ENCODE measurements around the gene LMF1. TPM values are rescaled to one million over a fixed set of nuclear protein-coding genes. Genes with fewer than 3 reads are reported as not detected.

The LMF1 gene
- total and polyA plus RNA-seq, 2 of the 4 experiments (the other 2 are of a cell fraction), result 7.7 to 13.1 TPM

DNA sequence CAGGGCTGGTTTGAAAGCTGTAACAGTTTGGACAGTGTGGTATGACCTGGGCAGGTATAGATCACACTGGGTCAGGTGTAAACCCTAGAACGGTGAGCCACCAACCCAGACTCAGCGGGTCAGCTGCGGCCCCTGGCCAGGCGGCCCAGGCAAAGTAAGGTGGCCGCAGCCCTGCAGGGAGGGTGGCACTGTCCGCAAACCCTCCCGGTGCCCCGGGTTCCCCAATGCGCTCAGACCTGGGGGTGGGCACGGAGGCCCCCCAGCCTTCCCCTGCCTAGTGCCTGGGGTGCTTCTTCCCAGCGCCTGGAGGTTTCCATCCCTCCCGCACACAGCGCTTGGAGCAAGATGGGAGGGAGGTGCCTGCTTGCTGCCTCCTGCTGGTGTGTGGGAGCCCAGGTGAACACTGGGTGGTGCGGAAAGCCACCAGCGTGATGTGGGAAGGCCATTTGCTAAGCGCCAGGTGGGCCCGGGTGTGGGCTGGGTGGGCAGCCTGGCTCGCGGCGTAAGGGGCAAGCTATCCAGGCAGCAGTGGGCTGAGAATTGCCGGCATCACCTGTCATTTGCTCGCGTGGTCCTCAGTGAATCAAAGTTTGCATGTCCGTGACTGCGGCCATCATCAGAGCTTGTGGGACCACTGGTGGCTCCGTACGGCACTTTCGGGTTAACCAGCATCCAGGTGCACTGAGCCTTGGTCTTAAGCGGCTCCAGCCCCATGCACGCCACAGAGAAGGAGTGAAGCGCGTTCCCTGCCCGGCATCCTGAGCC lies 122.9 kb downstream of the LMF1 start:
- H2AFZ ChIP-seq (replicated peaks; ENCODE audit: low read length, poor library complexity), result peak overlapping the region; percentile 43
- no peak for ATAC-seq (ENCODE audit: low read depth)
- H4K91ac ChIP-seq (ENCODE audit: insufficient read depth, low read depth, low read length), result no peak overlapping the region
- peaks cover 45% of the 10 kb centered on the region for H3K9me3 ChIP-seq (ENCODE audit: control insufficient read depth, insufficient read depth, low read length)
- no peaks in the 10 kb centered on the region for H3K79me1 ChIP-seq (ENCODE audit: low read depth in 1 of 2, low read length in 2 of 2)
- H2BK5ac ChIP-seq (ENCODE audit: low read depth, low read length, poor library complexity, severe bottlenecking), result no peak overlapping the region
- no peak overlapping the region for H2AK9ac ChIP-seq (replicated peaks; ENCODE audit: low read depth, low read length, poor library complexity)
- H3K9me1 ChIP-seq (ENCODE audit: insufficient read depth, low read length), result no peaks in the 10 kb centered on the region
- no peak overlapping the region for H3K56ac ChIP-seq (ENCODE audit: extremely low read depth, insufficient read depth, low read length)
- no peaks in the 10 kb centered on the region for H3K36me3 ChIP-seq (ENCODE audit: control insufficient read depth, insufficient read depth, low read length)
- dilution Hi-C loops (cut with HindIII; ENCODE audit: low sequenced_read_pairs, unreplicated experiment) (no loop called here), in situ Hi-C loops (cut with MboI; ENCODE audit: low sequenced_read_pairs) (no loop called here), intact Hi-C loops (cut with micrococcal nuclease) (no loop called here)
- no peak overlapping the region for H4K5ac ChIP-seq (ENCODE audit: low read depth, low read length)
- no peak overlapping the region for H3K14ac ChIP-seq (replicated peaks; ENCODE audit: low read depth, low read length)
- TF ChIP-seq BHLHE40 (IDR thresholded peaks at IDR 0.05; ENCODE audit: low read depth, low read length) (no peak), POLR2A (IDR thresholded peaks at IDR 0.05; ENCODE audit: low read depth, low read length) (no peak), CTCF (conservative IDR thresholded peaks at IDR 0.05; ENCODE audit: low read depth, low read length) (no peak), RCOR1 (IDR thresholded peaks at IDR 0.05; ENCODE audit: insufficient replicate concordance, low read length) (no peak), FOS (IDR thresholded peaks at IDR 0.05; ENCODE audit: low read depth, low read length) (no peak), CHD1 (IDR thresholded peaks at IDR 0.05; ENCODE audit: low read depth, low read length) (no peak), MXI1 (IDR thresholded peaks at IDR 0.05; ENCODE audit: borderline replicate concordance, low read depth, low read length) (no peak), SMC3 (IDR thresholded peaks at IDR 0.05; ENCODE audit: low read depth, low read length) (no peak), RAD21 (IDR thresholded peaks at IDR 0.05; ENCODE audit: low read length) (no peak), MAFK (IDR thresholded peaks at IDR 0.05; ENCODE audit: low read depth, low read length) (no peak), NFE2L2 (IDR thresholded peaks at IDR 0.05; ENCODE audit: low read depth, low read length) (no peak), RFX5 (IDR thresholded peaks at IDR 0.05; ENCODE audit: low read depth, low read length) (no peak), CEBPB (IDR thresholded peaks at IDR 0.05; ENCODE audit: low read depth, low read length) (no peak), MAZ (IDR thresholded peaks at IDR 0.05; ENCODE audit: borderline replicate concordance, low read depth, low read length) (no peak), ELK1 (IDR thresholded peaks at IDR 0.05; ENCODE audit: borderline replicate concordance, low read depth, low read length) (no peak)
- ChIA-PET POLR2A (ENCODE audit: unreplicated experiment) (no interaction called here), CTCF (no interaction called here)
- H3K18ac ChIP-seq (ENCODE audit: low read depth, low read length), result no peak overlapping the region
- H2AK5ac ChIP-seq (ENCODE audit: low read depth, low read length), result no peak overlapping the region
- no peak overlapping the region for H3K23ac ChIP-seq (ENCODE audit: low read depth, low read length)
- no TSS peak for BruUV-seq (replicated peaks)
- no peak overlapping the region for H3K9ac ChIP-seq (ENCODE audit: low read depth, low read length)
- WGBS, 2 experiments (ENCODE audit: extremely low coverage in 2 of 2, insufficient read length in 1 of 2), result 95% methylated on average over 14 of the region's 33 CpGs; no CpG with 5 or more reads in 1 of the 2 experiments
- no peak overlapping the region for H3K4me3 ChIP-seq (ENCODE audit: insufficient read depth, low read depth, low read length)
- H2BK120ac ChIP-seq (ENCODE audit: low read depth, low read length), result no peak overlapping the region
- H4K20me1 ChIP-seq (ENCODE audit: insufficient read depth, low read length), result no peaks in the 10 kb centered on the region
- H3K4me2 ChIP-seq (ENCODE audit: low read depth, low read length), result no peak overlapping the region
- no peaks in the 10 kb centered on the region for H3K27me3 ChIP-seq (ENCODE audit: control insufficient read depth, insufficient read depth, low read length)
- H4K8ac ChIP-seq (ENCODE audit: low read depth in 2 of 2, low read length in 2 of 2), result no peak overlapping the region
- no peak for DNase-seq
- no peak overlapping the region for H3K4ac ChIP-seq (ENCODE audit: low read depth, low read length)
- H2BK20ac ChIP-seq (ENCODE audit: low read depth, low read length), result no peak overlapping the region
- H2BK15ac ChIP-seq (ENCODE audit: low read depth, low read length), result no peak overlapping the region
- H3K27ac ChIP-seq (ENCODE audit: insufficient read depth, low read length), result no peak overlapping the region
- H3K4me1 ChIP-seq (ENCODE audit: control insufficient read depth, insufficient read depth, low read length), result no peaks in the 10 kb centered on the region
